ENCODE measurements around the gene RASSF8. TPM values are rescaled to one million over a fixed set of nuclear protein-coding genes. Genes with fewer than 3 reads are reported as not detected.

RASSF8 gene, protein sequence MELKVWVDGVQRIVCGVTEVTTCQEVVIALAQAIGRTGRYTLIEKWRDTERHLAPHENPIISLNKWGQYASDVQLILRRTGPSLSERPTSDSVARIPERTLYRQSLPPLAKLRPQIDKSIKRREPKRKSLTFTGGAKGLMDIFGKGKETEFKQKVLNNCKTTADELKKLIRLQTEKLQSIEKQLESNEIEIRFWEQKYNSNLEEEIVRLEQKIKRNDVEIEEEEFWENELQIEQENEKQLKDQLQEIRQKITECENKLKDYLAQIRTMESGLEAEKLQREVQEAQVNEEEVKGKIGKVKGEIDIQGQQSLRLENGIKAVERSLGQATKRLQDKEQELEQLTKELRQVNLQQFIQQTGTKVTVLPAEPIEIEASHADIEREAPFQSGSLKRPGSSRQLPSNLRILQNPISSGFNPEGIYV
- 11.8 and 19.1 TPM in 2 replicates for total RNA-seq

DNA sequence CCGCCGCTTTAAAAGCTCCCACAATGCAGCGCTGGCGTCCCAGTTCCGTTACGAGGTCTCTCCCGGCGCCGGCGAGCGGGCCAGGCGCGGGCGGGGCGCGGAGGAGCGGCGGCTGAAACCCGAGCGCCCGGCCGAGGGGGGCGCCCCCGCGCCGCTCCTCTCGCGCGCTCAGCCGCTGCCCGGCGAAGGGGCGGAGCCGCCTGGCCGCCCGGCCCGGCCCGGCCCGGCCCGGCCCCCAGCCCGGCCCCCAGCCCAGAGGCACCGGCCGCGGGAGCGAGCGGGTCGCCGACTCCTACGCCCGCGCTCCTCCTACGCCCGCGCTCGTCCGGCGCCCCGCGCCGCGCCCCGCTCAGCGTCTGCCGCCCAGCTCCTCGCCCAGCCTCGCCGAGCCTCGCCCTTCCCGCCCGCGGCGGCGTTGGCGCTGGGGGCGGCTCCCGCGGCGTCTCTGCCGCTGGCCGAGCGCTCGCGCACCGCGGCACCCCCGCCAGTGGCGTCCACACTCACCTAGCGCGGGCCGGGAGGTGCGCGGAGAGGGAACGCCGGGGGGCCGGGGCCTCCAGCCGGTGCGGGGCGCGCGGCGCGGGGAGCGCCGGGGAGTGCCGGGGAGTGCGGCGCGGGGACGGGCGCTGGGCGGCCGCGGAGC is at the start of gene RASSF8:
RASSF8 (plus strand) TSS at position 255 of the 643 bp plus-strand sequence. CDS start 96,662 bp downstream, outside the sequence.

DNA sequence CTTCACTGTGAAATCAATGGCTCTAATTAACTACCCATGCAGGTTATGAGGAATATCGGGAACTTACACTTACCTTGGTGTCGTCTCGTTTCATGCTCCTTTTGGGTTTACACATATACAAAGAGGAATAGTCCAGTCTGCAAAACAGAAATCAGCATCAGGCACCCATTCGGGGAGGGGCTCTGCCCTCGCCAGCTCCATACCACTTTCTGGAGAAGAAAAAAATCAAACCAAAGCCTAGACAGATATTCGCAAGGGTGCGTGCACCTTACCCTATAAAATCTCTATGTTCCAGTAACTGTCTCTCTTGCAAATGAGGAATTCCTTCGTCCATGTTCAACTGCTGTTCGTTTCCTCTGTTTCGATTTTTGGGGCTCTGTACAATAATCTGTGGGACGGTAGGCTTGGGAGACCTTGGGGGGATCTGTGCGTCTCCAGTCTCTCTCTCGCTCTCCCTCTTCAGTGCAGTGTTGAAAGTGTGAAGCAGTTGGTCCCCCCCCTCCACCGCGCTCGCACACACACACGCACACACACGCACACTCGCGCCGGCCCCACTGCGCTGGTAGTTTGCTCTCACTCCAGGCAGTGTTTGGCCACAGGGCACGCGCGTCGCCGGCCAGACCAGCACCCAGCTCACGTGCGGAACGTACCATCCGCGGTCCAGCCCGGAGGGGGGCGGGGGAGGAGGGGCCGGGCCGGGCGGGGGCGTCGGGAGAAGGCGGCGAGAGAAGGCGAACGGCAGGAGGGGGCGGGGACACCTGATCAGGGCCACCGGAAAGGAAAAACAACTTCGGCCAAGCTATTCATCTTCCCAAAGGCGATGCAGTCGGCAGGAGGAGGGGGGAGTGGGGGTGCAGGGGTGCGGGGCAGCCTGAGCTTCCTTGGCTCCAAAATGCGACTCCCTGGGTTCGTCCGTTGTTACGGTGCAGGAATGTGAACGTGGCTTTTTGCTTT is 166.2 kb downstream of the RASSF8 start, which contains the start of gene BHLHE41:
BHLHE41 (minus strand) TSS at position 592 of the 954 bp plus-strand sequence; CDS start at position 334, 258 bp downstream.

Other genes starting within 250 kb of the RASSF8 start
- gene BHLHE41, start 166.4 kb downstream of the RASSF8 start, total RNA-seq, result 2.6 and 3.0 TPM in 2 replicates
- 8.1 and 10.1 TPM in 2 replicates for gene SSPN, start 236.9 kb downstream of the RASSF8 start, total RNA-seq

Measured in myometrial cell (primary cell).